Neural cell (in vitro differentiated cells): Measurements from ENCODE around the gene TMEM134. TPM values are rescaled to one million over a fixed set of nuclear protein-coding genes. Genes with fewer than 3 reads are reported as not detected.

Experiments
- H2AFZ ChIP-seq: fragments of 200-600, 300-800 bp; sonication (generic), shearing (Covaris generic); 2 replicates; pipeline ENCODE4 v1.6.0; 2014; ENCODE audit warnings: low read depth, mild to moderate bottlenecking, antibody characterized with exemption, low read length, moderate library complexity
- H3F3A ChIP-seq: fragments of 200-600 bp; shearing (Covaris generic); 2 replicates; pipeline ENCODE4 v1.6.1; 2016; ENCODE audit warnings: mild to moderate bottlenecking, moderate library complexity, mixed read lengths, antibody characterized with exemption, low read length; ENCODE audit not compliant: insufficient read depth, poor library complexity, severe bottlenecking
- H3K27ac ChIP-seq: fragments of 200-600, 300-800 bp; sonication (generic), shearing (Covaris generic); 2 replicates; pipeline ENCODE4 v1.5.1; 2014; ENCODE audit warnings: mild to moderate bottlenecking, low read length, moderate library complexity
- H3K27me3 ChIP-seq: fragments of 300-800, 200-600 bp; sonication (generic), shearing (Covaris generic); 2 replicates; pipeline ENCODE4 v1.6.0; 2014; ENCODE audit warnings: mild to moderate bottlenecking, low read depth, low read length, moderate library complexity; ENCODE audit not compliant: insufficient read depth
- H3K36me3 ChIP-seq: fragments of 300-800, 200-600 bp; sonication (generic), shearing (Covaris generic); 2 replicates; pipeline ENCODE4 v1.5.1; 2014; ENCODE audit warnings: mild to moderate bottlenecking, antibody characterized with exemption, low read length, moderate library complexity; ENCODE audit not compliant: insufficient read depth
- H3K4me2 ChIP-seq: fragments of 300-800, 200-600 bp; sonication (generic), shearing (Covaris generic); 2 replicates; pipeline ENCODE4 v1.6.0; 2014; ENCODE audit warnings: mild to moderate bottlenecking, low read length
- H3K4me3 ChIP-seq: fragments of 300-800, 200-600 bp; sonication (generic), shearing (Covaris generic); 2 replicates; pipeline ENCODE4 v1.5.1; 2014; ENCODE audit warnings: mild to moderate bottlenecking, low read length, moderate library complexity
- H3K79me2 ChIP-seq: fragments of 200-600 bp; shearing (Covaris generic); replicated peaks from 2 replicates; pipeline ENCODE4 v1.6.0; 2014; ENCODE audit warnings: mild to moderate bottlenecking, low read length, moderate library complexity; ENCODE audit not compliant: insufficient read depth
- H3K9ac ChIP-seq: fragments of 300-800, 200-600 bp; sonication (generic), shearing (Covaris generic); 2 replicates; pipeline ENCODE4 v1.6.1; 2016; ENCODE audit warnings: mild to moderate bottlenecking, low read length, mixed read lengths
- H3K9me2 ChIP-seq: fragments of 200-600 bp; shearing (Covaris generic); 2 replicates; pipeline ENCODE4 v1.6.1; 2016; ENCODE audit warnings: mild to moderate bottlenecking, low read length, mixed read lengths; ENCODE audit not compliant: insufficient read depth
- H3K9me3 ChIP-seq: fragments of 200-600, 300-800 bp; sonication (generic), shearing (Covaris generic); 2 replicates; pipeline ENCODE4 v1.6.1; 2016; ENCODE audit warnings: mild to moderate bottlenecking, mixed run types, low read length, moderate library complexity, mixed read lengths
- H4K20me1 ChIP-seq: fragments of 200-600 bp; shearing (Covaris generic); 2 replicates; pipeline ENCODE4 v1.6.1; 2016; ENCODE audit warnings: mild to moderate bottlenecking, mixed run types; ENCODE audit not compliant: insufficient read depth
- CTCF ChIP-seq: fragments of 450-650 bp; IDR thresholded peaks from 2 replicates; pipeline ENCODE4 v1.5.1; 2014; ENCODE audit warnings: antibody characterized with exemption, mild to moderate bottlenecking, moderate library complexity; ENCODE audit not compliant: poor library complexity, severe bottlenecking
- EP300 ChIP-seq: fragments of 450-650 bp; conservative IDR thresholded peaks from 2 replicates; pipeline ENCODE4 v1.6.1; 2014; ENCODE audit warnings: antibody characterized with exemption, mild to moderate bottlenecking, moderate library complexity; ENCODE audit not compliant: poor library complexity, severe bottlenecking
- EZH2 ChIP-seq: fragments of 200-600, 300-800 bp; shearing (Covaris generic), sonication (generic); IDR thresholded peaks from 2 replicates; pipeline ENCODE4 v1.6.1; 2014; ENCODE audit warnings: antibody characterized with exemption, low read length, borderline replicate concordance, mild to moderate bottlenecking; ENCODE audit not compliant: insufficient read depth, poor library complexity, severe bottlenecking
- MXI1 ChIP-seq: fragments of 450-650 bp; conservative IDR thresholded peaks from 2 replicates; pipeline ENCODE4 v1.6.1; 2014; ENCODE audit warnings: antibody characterized with exemption, mild to moderate bottlenecking; ENCODE audit not compliant: poor library complexity, severe bottlenecking
- POLR2AphosphoS5 ChIP-seq: IDR thresholded peaks from 2 replicates; pipeline ENCODE4 v1.6.1; 2012
- RAD21 ChIP-seq: fragments of 450-650 bp; conservative IDR thresholded peaks from 2 replicates; pipeline ENCODE4 v1.6.1; 2014; ENCODE audit warnings: antibody characterized with exemption, mild to moderate bottlenecking, moderate library complexity
- REST ChIP-seq: IDR thresholded peaks from 2 replicates; pipeline ENCODE4 v1.6.1; 2012; ENCODE audit warnings: borderline replicate concordance
- SMC3 ChIP-seq: fragments of 450-650 bp; conservative IDR thresholded peaks from 2 replicates; pipeline ENCODE4 v1.6.1; 2014; ENCODE audit warnings: antibody characterized with exemption, mild to moderate bottlenecking, moderate library complexity; ENCODE audit not compliant: poor library complexity
- TAF1 ChIP-seq: IDR thresholded peaks from 2 replicates; pipeline ENCODE4 v1.6.1; 2012; ENCODE audit warnings: low read depth
- polyA plus RNA-seq: library from polyadenylated mRNA; depleted of rRNA; stranded (reverse); fragments of >200 nt; gene quantifications from 2 replicates; pipeline ENCODE4 v1.2.3, GENCODE V29; 2014

Gene TMEM134
- polyA plus RNA-seq, 1 donor from 2014 or later: 50.3 TPM

- Histone ChIP-seq H3K27ac (no peak overlapping the region), H3F3A (no peaks in the 10 kb centered on the region), H3K9me2 (no peaks in the 10 kb centered on the region), H3K4me3 (no peak overlapping the region), H3K9me3 (no peaks in the 10 kb centered on the region), H3K4me2 (no peak overlapping the region), H3K9ac (no peak overlapping the region), H3K79me2 (no peaks in the 10 kb centered on the region), H4K20me1 (no peaks in the 10 kb centered on the region), H3K27me3 (no peaks in the 10 kb centered on the region), H3K36me3 (no peaks in the 10 kb centered on the region), H2AFZ (no peak overlapping the region)
- TF ChIP-seq TAF1: no peak
- TF ChIP-seq EP300: no peak
- TF ChIP-seq MXI1: no peak
- no peak for TF ChIP-seq POLR2AphosphoS5
- no peak for TF ChIP-seq CTCF
- TF ChIP-seq EZH2: no peak
- no peak for TF ChIP-seq RAD21
- no peak for TF ChIP-seq SMC3
- no peak for TF ChIP-seq REST
These were observed 28.6 kb downstream of the TMEM134 start for GRCh38 chr11:67440229-67441097.

- Histone ChIP-seq H3K27ac (no peak overlapping the region), H3K9me3 (no peaks in the 10 kb centered on the region), H3K27me3 (no peaks in the 10 kb centered on the region), H3F3A (no peaks in the 10 kb centered on the region), H3K4me2 (no peak overlapping the region), H3K9ac (no peak overlapping the region), H3K79me2 (no peaks in the 10 kb centered on the region), H3K36me3 (no peaks in the 10 kb centered on the region), H3K9me2 (no peaks in the 10 kb centered on the region), H2AFZ (no peak overlapping the region), H3K4me3 (no peak overlapping the region), H4K20me1 (no peaks in the 10 kb centered on the region)
- no peak for TF ChIP-seq POLR2AphosphoS5
These were observed 29.5 kb downstream of the TMEM134 start for GRCh38 chr11:67439321-67440228.
